ENCODE data around the gene STAB2. TPM values are rescaled to one million over a fixed set of nuclear protein-coding genes. Genes with fewer than 3 reads are reported as not detected.

STAB2 gene
- total and polyA plus RNA-seq, 2 of the 4 experiments (the other 2 are of a cell fraction), result not detected

GRCh38 chr12:103671367-103671766 lies 84.3 kb downstream of the STAB2 start:
- H4K91ac ChIP-seq (ENCODE audit: insufficient read depth, low read depth, low read length), result no peak overlapping the region
- H3K23ac ChIP-seq (ENCODE audit: low read depth, low read length), result no peak overlapping the region
- H4K8ac ChIP-seq (ENCODE audit: low read depth in 2 of 2, low read length in 2 of 2), result no peak overlapping the region
- H2AK5ac ChIP-seq (ENCODE audit: low read depth, low read length), result no peak overlapping the region
- no peaks in the 10 kb centered on the region for H3K9me3 ChIP-seq (ENCODE audit: control insufficient read depth, insufficient read depth, low read length)
- H3K27me3 ChIP-seq (ENCODE audit: control insufficient read depth, insufficient read depth, low read length), result peaks cover 2% of the 10 kb centered on the region; the same call in 1 of the 2 replicates
- no peak overlapping the region for H2AK9ac ChIP-seq (replicated peaks; ENCODE audit: low read depth, low read length, poor library complexity)
- H4K5ac ChIP-seq (ENCODE audit: low read depth, low read length), result no peak overlapping the region
- H3K36me3 ChIP-seq (ENCODE audit: control insufficient read depth, insufficient read depth, low read length), result no peaks in the 10 kb centered on the region
- DNase-seq, result no peak
- no peak overlapping the region for H2BK120ac ChIP-seq (ENCODE audit: low read depth, low read length)
- no peak overlapping the region for H3K14ac ChIP-seq (replicated peaks; ENCODE audit: low read depth, low read length)
- H2BK5ac ChIP-seq (ENCODE audit: low read depth, low read length, poor library complexity, severe bottlenecking), result no peak overlapping the region
- no peak overlapping the region for H3K4me2 ChIP-seq (ENCODE audit: low read depth, low read length)
- POLR2A ChIA-PET (ENCODE audit: unreplicated experiment), result no interaction called here
- no peak overlapping the region for H3K4ac ChIP-seq (ENCODE audit: low read depth, low read length)
- BruUV-seq (replicated peaks), result no TSS peak
- intact Hi-C loops (cut with micrococcal nuclease) (no loop called here), in situ Hi-C loops (cut with MboI; ENCODE audit: low sequenced_read_pairs) (no loop called here), dilution Hi-C loops (cut with HindIII; ENCODE audit: low sequenced_read_pairs, unreplicated experiment) (no loop called here)
- H4K20me1 ChIP-seq (ENCODE audit: insufficient read depth, low read length), result no peaks in the 10 kb centered on the region
- no peaks in the 10 kb centered on the region for H3K9me1 ChIP-seq (ENCODE audit: insufficient read depth, low read length)
- H3K79me1 ChIP-seq (ENCODE audit: low read depth in 1 of 2, low read length in 2 of 2), result no peaks in the 10 kb centered on the region
- no peak overlapping the region for H3K4me3 ChIP-seq (ENCODE audit: insufficient read depth, low read depth, low read length)
- no peak overlapping the region for H3K56ac ChIP-seq (ENCODE audit: extremely low read depth, insufficient read depth, low read length)
- H3K4me1 ChIP-seq (ENCODE audit: control insufficient read depth, insufficient read depth, low read length), result no peaks in the 10 kb centered on the region
- ATAC-seq (ENCODE audit: low read depth), result no peak
- H2BK15ac ChIP-seq (ENCODE audit: low read depth, low read length), result no peak overlapping the region
- TF ChIP-seq MAZ (IDR thresholded peaks at IDR 0.05; ENCODE audit: borderline replicate concordance, low read depth, low read length), result no peak
- TF ChIP-seq FOS (IDR thresholded peaks at IDR 0.05; ENCODE audit: low read depth, low read length), result no peak
- TF ChIP-seq POLR2A (IDR thresholded peaks at IDR 0.05; ENCODE audit: low read depth, low read length), result no peak
- CTCF ChIA-PET, result no interaction called here
- H3K18ac ChIP-seq (ENCODE audit: low read depth, low read length), result no peak overlapping the region
- WGBS, 2 experiments (ENCODE audit: extremely low coverage in 2 of 2, insufficient read length in 1 of 2), result no CpG with 5 or more reads among the region's 1 CpG
- H2AFZ ChIP-seq (replicated peaks; ENCODE audit: low read length, poor library complexity), result no peak overlapping the region
- H3K27ac ChIP-seq (ENCODE audit: insufficient read depth, low read length), result no peak overlapping the region
- no peak overlapping the region for H2BK20ac ChIP-seq (ENCODE audit: low read depth, low read length)
- no peak overlapping the region for H3K9ac ChIP-seq (ENCODE audit: low read depth, low read length)
